Trophoblast cell (in vitro differentiated cells and primary cell): Measurements from ENCODE around the gene MYL12A.

Experiments
- DNase-seq, 2 donors: peaks; one replicate each; pipeline ENCODE4 v3.0.0-alpha.2; 2016
- H2AFZ ChIP-seq: 2 replicates; pipeline ENCODE4 v1.6.1; 2013; ENCODE audit warnings: low read length, moderate library complexity, mild to moderate bottlenecking; ENCODE audit not compliant: insufficient read depth, poor library complexity
- H2AK5ac ChIP-seq: 2 replicates; pipeline ENCODE4 v1.6.1; 2013; ENCODE audit warnings: mild to moderate bottlenecking, low read length
- H2BK120ac ChIP-seq: 2 replicates; pipeline ENCODE4 v1.6.1; 2013; ENCODE audit warnings: low read length, mild to moderate bottlenecking, moderate library complexity; ENCODE audit not compliant: insufficient read depth, poor library complexity
- H2BK12ac ChIP-seq: 2 replicates; pipeline ENCODE4 v1.6.1; 2013; ENCODE audit warnings: mild to moderate bottlenecking, low read length, moderate library complexity
- H2BK5ac ChIP-seq: 2 replicates; pipeline ENCODE4 v1.6.1; 2013; ENCODE audit warnings: low read length, low read depth, moderate library complexity, mild to moderate bottlenecking; ENCODE audit not compliant: poor library complexity
- H3K14ac ChIP-seq: 2 replicates; pipeline ENCODE4 v1.6.1; 2013; ENCODE audit warnings: mild to moderate bottlenecking, low read length
- H3K18ac ChIP-seq: 2 replicates; pipeline ENCODE4 v1.6.1; 2013; ENCODE audit warnings: mild to moderate bottlenecking, low read length
- H3K23ac ChIP-seq: 2 replicates; pipeline ENCODE4 v1.6.1; 2013; ENCODE audit warnings: low read length
- H3K27ac ChIP-seq: 2 replicates; pipeline ENCODE4 v1.5.1; 2013; ENCODE audit warnings: low read depth, mild to moderate bottlenecking, inconsistent platforms, low read length, moderate library complexity
- H3K27me3 ChIP-seq: 2 replicates; pipeline ENCODE4 v1.6.1; 2013; ENCODE audit warnings: inconsistent platforms, mild to moderate bottlenecking, low read length, moderate library complexity; ENCODE audit not compliant: insufficient read depth
- H3K36me3 ChIP-seq, 2 experiments: 1 replicate in 1 of 2; 2 replicates in 1 of 2; pipeline ENCODE4 v1.6.1; 2013; ENCODE audit warnings: low read length in 2 of 2, mild to moderate bottlenecking in 2 of 2, moderate library complexity in 1 of 2; ENCODE audit not compliant: insufficient read depth in 2 of 2, control insufficient read depth in 1 of 2
- H3K4ac ChIP-seq: 2 replicates; pipeline ENCODE4 v1.6.1; 2013; ENCODE audit warnings: low read depth, mild to moderate bottlenecking, low read length, moderate library complexity
- H3K4me1 ChIP-seq, 2 experiments: 1 replicate in 1 of 2; 2 replicates in 1 of 2; pipeline ENCODE4 v1.6.1; 2013; ENCODE audit warnings: low read length in 2 of 2, mild to moderate bottlenecking in 2 of 2, moderate library complexity in 1 of 2; ENCODE audit not compliant: insufficient read depth in 2 of 2, control insufficient read depth in 1 of 2
- H3K4me2 ChIP-seq: 2 replicates; pipeline ENCODE4 v1.6.1; 2013; ENCODE audit warnings: inconsistent platforms, mild to moderate bottlenecking, low read length, moderate library complexity
- H3K4me3 ChIP-seq: 2 replicates; pipeline ENCODE4 v1.5.1; 2013; ENCODE audit warnings: mild to moderate bottlenecking, low read depth, low read length, inconsistent platforms
- H3K79me1 ChIP-seq: one replicate; pipeline ENCODE4 v1.6.1; 2013; ENCODE audit warnings: low read length
- H3K79me2 ChIP-seq: 2 replicates; pipeline ENCODE4 v1.6.1; 2013; ENCODE audit warnings: low read length, mild to moderate bottlenecking; ENCODE audit not compliant: control insufficient read depth, insufficient read depth, poor library complexity
- H3K9ac ChIP-seq: 2 replicates; pipeline ENCODE4 v1.6.1; 2013; ENCODE audit warnings: mild to moderate bottlenecking, low read length
- H3K9me3 ChIP-seq: 2 replicates; pipeline ENCODE4 v1.6.1; 2013; ENCODE audit warnings: low read depth, mild to moderate bottlenecking, control low read depth, inconsistent platforms, low read length; ENCODE audit not compliant: insufficient read depth
- H4K12ac ChIP-seq: 2 replicates; pipeline ENCODE4 v1.6.1; 2013; ENCODE audit warnings: low read depth, mild to moderate bottlenecking, low read length, moderate library complexity
- H4K8ac ChIP-seq: 2 replicates; pipeline ENCODE4 v1.6.1; 2013; ENCODE audit warnings: low read depth, mild to moderate bottlenecking, low read length, moderate library complexity
- H4K91ac ChIP-seq: one replicate; pipeline ENCODE4 v1.6.1; 2013; ENCODE audit warnings: low read depth, mild to moderate bottlenecking, low read length, moderate library complexity
- WGBS: extraction: QIAGEN DNeasy Blood & Tissue Kit; methylation state at CpG from one replicate; pipeline ENCODE4 v1.1.7; 2013; ENCODE audit warnings: missing lambda C conversion rate; ENCODE audit not compliant: insufficient read length, insufficient coverage; ENCODE audit errors: extremely low coverage; 5-methylcytosine and 5-hydroxymethylcytosine counted together

The MYL12A gene

DNA sequence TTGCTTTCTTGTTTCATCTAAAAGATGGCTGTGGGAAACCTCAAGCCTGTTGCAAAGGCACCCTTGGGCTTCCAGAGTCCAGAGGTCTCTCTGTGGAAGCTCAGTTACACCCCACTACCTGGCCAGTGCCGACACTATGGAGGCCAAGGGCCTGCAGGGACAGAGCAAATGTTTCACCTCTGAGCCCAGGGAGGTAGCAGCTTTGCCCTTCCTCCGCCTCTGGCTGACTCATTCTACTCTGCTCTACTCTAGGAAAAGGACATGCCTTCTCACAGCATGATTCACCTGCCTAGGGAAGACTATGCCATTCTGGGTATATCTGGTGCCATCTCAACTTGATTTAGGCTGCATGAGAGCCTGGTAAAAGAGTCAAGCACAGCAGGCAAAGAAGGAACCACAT, 40.0 kb upstream of the MYL12A start:
- WGBS = no CpG with 5 or more reads among the region's 2 CpGs
- no peak overlapping the region for H3K4ac ChIP-seq
- H2BK120ac ChIP-seq = no peak overlapping the region
- no peaks in the 10 kb centered on the region for H3K36me3 ChIP-seq
- H3K27ac ChIP-seq = no peak overlapping the region
- H3K9me3 ChIP-seq = no peaks in the 10 kb centered on the region
- peak; percentile 10 to 36 for DNase-seq
- no peak overlapping the region for H3K18ac ChIP-seq
- H3K27me3 ChIP-seq = no peaks in the 10 kb centered on the region
- no peaks in the 10 kb centered on the region for H3K79me2 ChIP-seq
- H4K12ac ChIP-seq = no peak overlapping the region
- H2AFZ ChIP-seq = no peak overlapping the region
- no peak overlapping the region for H3K4me2 ChIP-seq
- H3K79me1 ChIP-seq = no peaks in the 10 kb centered on the region
- H4K91ac ChIP-seq = no peak overlapping the region
- H3K4me3 ChIP-seq = no peak overlapping the region
- no peak overlapping the region for H3K23ac ChIP-seq
- H2BK12ac ChIP-seq = no peak overlapping the region
- peaks cover 0 to 2% of the 10 kb centered on the region in 2 experiments for H3K4me1 ChIP-seq
- no peak overlapping the region for H3K9ac ChIP-seq
- no peak overlapping the region for H4K8ac ChIP-seq
- H3K14ac ChIP-seq = no peak overlapping the region
- no peak overlapping the region for H2AK5ac ChIP-seq
- no peak overlapping the region for H2BK5ac ChIP-seq

DNA sequence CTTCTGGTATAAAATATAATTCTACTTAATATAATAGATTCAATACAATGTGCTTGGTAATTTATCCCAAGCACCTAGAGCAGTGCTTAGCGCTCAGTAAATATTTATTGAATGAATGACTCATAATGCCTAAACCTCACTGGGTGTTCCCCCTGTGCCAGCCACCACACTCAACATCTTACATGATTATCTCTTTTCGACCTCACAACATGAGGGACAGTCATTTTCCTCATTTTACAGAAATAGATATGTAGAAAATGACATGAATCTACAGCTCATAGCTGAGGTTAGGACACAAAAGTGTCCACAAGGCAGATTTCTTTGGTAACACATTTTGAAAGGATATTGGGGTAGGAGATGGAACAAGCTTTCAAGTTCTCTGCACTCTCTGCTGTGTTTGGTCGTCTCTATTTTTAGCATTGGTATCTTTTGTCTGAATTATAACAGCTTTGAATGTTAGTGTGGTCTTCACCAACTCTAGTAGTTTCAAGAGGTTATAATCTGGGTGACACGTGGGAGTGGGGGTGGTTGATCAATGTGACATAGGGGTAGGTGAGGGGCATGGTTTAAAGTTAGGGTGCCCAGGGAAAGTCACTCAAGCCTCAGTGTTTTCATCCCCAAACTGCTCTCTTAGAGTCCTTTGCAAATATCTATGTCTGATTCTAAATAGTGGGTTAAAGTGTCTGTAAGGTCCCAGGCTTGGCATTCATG, 37.6 kb upstream of the MYL12A start:
- H3K27me3 ChIP-seq = no peaks in the 10 kb centered on the region
- H2BK5ac ChIP-seq = no peak overlapping the region
- no peak overlapping the region for H3K18ac ChIP-seq
- no peaks in the 10 kb centered on the region for H3K36me3 ChIP-seq
- no peak overlapping the region for H3K14ac ChIP-seq
- no peaks in the 10 kb centered on the region for H3K79me2 ChIP-seq
- H4K91ac ChIP-seq = no peak overlapping the region
- no peaks in the 10 kb centered on the region for H3K79me1 ChIP-seq
- no peak overlapping the region for H2BK120ac ChIP-seq
- peaks cover 0 to 2% of the 10 kb centered on the region in 2 experiments for H3K4me1 ChIP-seq
- H4K8ac ChIP-seq = no peak overlapping the region
- no CpG with 5 or more reads among the region's 4 CpGs for WGBS
- H3K9me3 ChIP-seq = no peaks in the 10 kb centered on the region
- H3K4me2 ChIP-seq = no peak overlapping the region
- H3K4me3 ChIP-seq = no peak overlapping the region
- no peak overlapping the region for H4K12ac ChIP-seq
- no peak overlapping the region for H2BK12ac ChIP-seq
- peak in 1 of 2 donors; percentile 11 for DNase-seq
- no peak overlapping the region for H2AFZ ChIP-seq
- H2AK5ac ChIP-seq = no peak overlapping the region
- no peak overlapping the region for H3K9ac ChIP-seq
- no peak overlapping the region for H3K23ac ChIP-seq
- H3K27ac ChIP-seq = no peak overlapping the region
- H3K4ac ChIP-seq = no peak overlapping the region

DNA sequence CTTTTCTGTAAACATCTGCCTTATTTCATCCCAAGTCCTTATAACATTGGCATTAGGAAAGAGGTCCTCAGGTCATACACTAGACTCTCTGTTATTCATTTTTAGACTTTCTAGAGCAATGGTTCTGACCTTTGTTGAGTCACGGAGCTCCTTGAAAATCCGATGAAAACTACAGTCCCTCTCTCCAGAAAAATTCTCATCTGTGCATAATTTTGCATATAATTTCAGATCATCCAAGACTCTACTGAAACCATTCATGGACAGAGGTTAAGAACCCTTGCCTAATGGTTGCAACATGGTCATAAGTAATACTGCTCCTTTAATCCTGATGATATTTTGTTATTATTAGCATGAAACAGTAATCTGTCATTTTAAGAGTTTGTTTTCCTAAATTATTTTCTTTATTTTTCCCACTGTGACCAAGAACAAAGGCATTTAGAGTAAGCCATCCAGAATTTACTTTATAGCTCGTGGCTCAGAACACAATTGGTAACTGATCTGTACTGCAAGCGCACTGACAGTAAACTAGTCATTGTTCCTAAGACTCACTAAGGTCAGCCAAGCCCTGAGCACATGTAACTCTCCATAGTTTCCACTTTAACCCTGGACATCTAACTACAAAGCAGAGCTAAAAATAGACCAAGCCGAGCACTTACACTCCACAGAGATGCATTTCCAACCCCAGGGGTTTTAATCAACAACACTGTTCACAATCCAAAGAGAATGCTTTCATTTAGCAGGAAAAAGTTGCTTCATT, 36.2 kb upstream of the MYL12A start:
- Histone ChIP-seq H3K27ac (no peak overlapping the region), H3K9ac (no peak overlapping the region), H4K91ac (no peak overlapping the region), H4K8ac (no peak overlapping the region), H2AFZ (no peak overlapping the region), H3K9me3 (no peaks in the 10 kb centered on the region), H2BK12ac (no peak overlapping the region), H3K23ac (no peak overlapping the region), H2BK5ac (no peak overlapping the region), H3K36me3 (no peaks in the 10 kb centered on the region), H3K4me3 (no peak overlapping the region), H3K4ac (no peak overlapping the region), H3K4me1 (peaks cover 0 to 2% of the 10 kb centered on the region in 2 experiments), H2AK5ac (no peak overlapping the region), H3K4me2 (no peak overlapping the region), H3K79me2 (no peaks in the 10 kb centered on the region), H3K79me1 (no peaks in the 10 kb centered on the region), H3K27me3 (no peaks in the 10 kb centered on the region), H4K12ac (no peak overlapping the region), H2BK120ac (no peak overlapping the region), H3K14ac (no peak overlapping the region), H3K18ac (no peak overlapping the region)
- no CpG with 5 or more reads among the region's 5 CpGs for WGBS
- DNase-seq = no peak

GRCh38 chr18:3212657-3213056, 34.9 kb upstream of the MYL12A start:
- no peak overlapping the region for H4K12ac ChIP-seq
- no peak for DNase-seq
- H3K23ac ChIP-seq = no peak overlapping the region
- no peak overlapping the region for H2BK12ac ChIP-seq
- H3K4me2 ChIP-seq = no peak overlapping the region
- WGBS = no CpG with 5 or more reads among the region's 4 CpGs
- H4K8ac ChIP-seq = no peak overlapping the region
- no peak overlapping the region for H2BK120ac ChIP-seq
- no peaks in the 10 kb centered on the region for H3K79me1 ChIP-seq
- H3K9me3 ChIP-seq = no peaks in the 10 kb centered on the region
- H3K4me1 ChIP-seq = peaks cover 0 to 2% of the 10 kb centered on the region in 2 experiments
- H3K79me2 ChIP-seq = no peaks in the 10 kb centered on the region
- H3K9ac ChIP-seq = no peak overlapping the region
- H3K27me3 ChIP-seq = no peaks in the 10 kb centered on the region
- no peak overlapping the region for H3K18ac ChIP-seq
- H3K27ac ChIP-seq = no peak overlapping the region
- H2AFZ ChIP-seq = no peak overlapping the region
- no peak overlapping the region for H2BK5ac ChIP-seq
- no peaks in the 10 kb centered on the region for H3K36me3 ChIP-seq
- H4K91ac ChIP-seq = no peak overlapping the region
- no peak overlapping the region for H3K14ac ChIP-seq
- no peak overlapping the region for H3K4me3 ChIP-seq
- no peak overlapping the region for H3K4ac ChIP-seq
- H2AK5ac ChIP-seq = no peak overlapping the region
